ENCODE results near the gene OFD1.

The OFD1 gene

GRCh38 chrX:13688384-13688957 is 46.1 kb upstream of the OFD1 start:
- TF ChIP-seq EZH2phosphoT487 (IDR thresholded peaks at IDR 0.05; ENCODE audit: low read depth) (no peak), CTCF (IDR thresholded peaks at IDR 0.05; ENCODE audit: low read depth, low read length) (no peak)
- Histone ChIP-seq H4K20me1 (ENCODE audit: insufficient read depth, low read length) (peaks cover 20% of the 10 kb centered on the region), H3K9me3 (ENCODE audit: insufficient read depth, low read length) (no peaks in the 10 kb centered on the region), H3K4me3 (ENCODE audit: low read length) (peak overlapping the region; percentile 99), H3K27me3 (ENCODE audit: low read depth, low read length) (no peaks in the 10 kb centered on the region), H3K27ac (ENCODE audit: low read length) (no peak overlapping the region), H3K4me2 (ENCODE audit: low read length) (peak overlapping the region; percentile 98), H3K36me3 (replicated peaks; ENCODE audit: low read depth, low read length) (peaks cover 2% of the 10 kb centered on the region), H3K9ac (ENCODE audit: low read length) (peak overlapping the region; percentile 92), H3K4me1 (ENCODE audit: low read length) (peaks cover 63% of the 10 kb centered on the region), H3K79me2 (ENCODE audit: low read length) (peaks cover 46% of the 10 kb centered on the region), H2AFZ (ENCODE audit: low read depth, low read length) (peak overlapping the region; percentile 28; the same call in 1 of the 2 replicates)

GRCh38 chrX:13688958-13689740 is 45.4 kb upstream of the OFD1 start, which contains the start of gene RAB9A:
RAB9A (plus strand) TSS chrX:13689128; CDS start chrX:13708747, 19,619 bp downstream.
- Histone ChIP-seq H4K20me1 (ENCODE audit: insufficient read depth, low read length) (peaks cover 26% of the 10 kb centered on the region), H3K4me3 (ENCODE audit: low read length) (peak within 1 kb of the TSS; percentile 99), H3K9ac (ENCODE audit: low read length) (peak within 1 kb of the TSS; percentile 92), H3K27me3 (ENCODE audit: low read depth, low read length) (no peaks in the 10 kb centered on the region), H3K4me2 (ENCODE audit: low read length) (peak within 1 kb of the TSS; percentile 98), H2AFZ (ENCODE audit: low read depth, low read length) (peak within 1 kb of the TSS; percentile 46; the same call in 1 of the 2 replicates), H3K9me3 (ENCODE audit: insufficient read depth, low read length) (no peaks in the 10 kb centered on the region), H3K36me3 (replicated peaks; ENCODE audit: low read depth, low read length) (peaks cover 2% of the 10 kb centered on the region), H3K79me2 (ENCODE audit: low read length) (peaks cover 53% of the 10 kb centered on the region), H3K4me1 (ENCODE audit: low read length) (peaks cover 70% of the 10 kb centered on the region), H3K27ac (ENCODE audit: low read length) (peak within 1 kb of the TSS; percentile 67)
- TF ChIP-seq EZH2phosphoT487 (IDR thresholded peaks at IDR 0.05; ENCODE audit: low read depth) (no peak), CTCF (IDR thresholded peaks at IDR 0.05; ENCODE audit: low read depth, low read length) (no peak)

- Histone ChIP-seq H3K36me3 (replicated peaks; ENCODE audit: low read depth, low read length) (peaks cover 2% of the 10 kb centered on the region), H3K27ac (ENCODE audit: low read length) (peak overlapping the region; percentile 67), H3K9ac (ENCODE audit: low read length) (peak overlapping the region; percentile 92), H4K20me1 (ENCODE audit: insufficient read depth, low read length) (peaks cover 33% of the 10 kb centered on the region), H3K27me3 (ENCODE audit: low read depth, low read length) (no peaks in the 10 kb centered on the region), H3K4me2 (ENCODE audit: low read length) (peak overlapping the region; percentile 98), H3K9me3 (ENCODE audit: insufficient read depth, low read length) (no peaks in the 10 kb centered on the region), H3K4me1 (ENCODE audit: low read length) (peaks cover 69% of the 10 kb centered on the region), H3K79me2 (ENCODE audit: low read length) (peaks cover 59% of the 10 kb centered on the region), H3K4me3 (ENCODE audit: low read length) (peak overlapping the region; percentile 99), H2AFZ (ENCODE audit: low read depth, low read length) (peak overlapping the region; percentile 36; the same call in 1 of the 2 replicates)
- no peak for TF ChIP-seq CTCF (IDR thresholded peaks at IDR 0.05; ENCODE audit: low read depth, low read length)
- TF ChIP-seq EZH2phosphoT487 (IDR thresholded peaks at IDR 0.05; ENCODE audit: low read depth), result no peak
Observed at GRCh38 chrX:13689741-13690211, 44.8 kb upstream of the OFD1 start.

- H3K36me3 ChIP-seq (replicated peaks; ENCODE audit: low read depth, low read length), result peaks cover 2% of the 10 kb centered on the region
- H3K79me2 ChIP-seq (ENCODE audit: low read length), result peaks cover 70% of the 10 kb centered on the region
- H3K9me3 ChIP-seq (ENCODE audit: insufficient read depth, low read length), result no peaks in the 10 kb centered on the region
- no peak overlapping the region for H3K27ac ChIP-seq (ENCODE audit: low read length)
- H3K9ac ChIP-seq (ENCODE audit: low read length), result no peak overlapping the region
- H2AFZ ChIP-seq (ENCODE audit: low read depth, low read length), result no peak overlapping the region
- TF ChIP-seq EZH2phosphoT487 (IDR thresholded peaks at IDR 0.05; ENCODE audit: low read depth) (no peak), CTCF (IDR thresholded peaks at IDR 0.05; ENCODE audit: low read depth, low read length) (no peak)
- H4K20me1 ChIP-seq (ENCODE audit: insufficient read depth, low read length), result peaks cover 41% of the 10 kb centered on the region
- peak overlapping the region; percentile 99 for H3K4me3 ChIP-seq (ENCODE audit: low read length)
- H3K4me1 ChIP-seq (ENCODE audit: low read length), result peaks cover 58% of the 10 kb centered on the region
- H3K27me3 ChIP-seq (ENCODE audit: low read depth, low read length), result no peaks in the 10 kb centered on the region
- H3K4me2 ChIP-seq (ENCODE audit: low read length), result peak overlapping the region; percentile 98
Observed at GRCh38 chrX:13690836-13691235, 43.7 kb upstream of the OFD1 start.
